ENCODE measurements around the gene EPGN.

- TF ChIP-seq CTCF (conservative IDR thresholded peaks at IDR 0.05 in 1 of 2, IDR thresholded peaks at IDR 0.05 in 1 of 2; ENCODE audit: low read depth in 1 of 2, low read length in 2 of 2) (no peak), EZH2 (IDR thresholded peaks at IDR 0.05; ENCODE audit: low read length, missing control alignments) (no peak)
These were observed 20.5 kb upstream of the EPGN start for GRCh38 chr4:74287791-74288190.

All from fibroblast of lung (primary cell).